GM12801 (cell line): ENCODE data around the gene A4GALT.

Experiments used
- TF ChIP-seq, protein P1 (sequence below): IDR thresholded peaks from one replicate; pipeline ENCODE4 v1.5.1; 2011; ENCODE audit warnings: control low read depth; ENCODE audit not compliant: insufficient read length; ENCODE audit errors: extremely low read depth

A4GALT gene

DNA sequence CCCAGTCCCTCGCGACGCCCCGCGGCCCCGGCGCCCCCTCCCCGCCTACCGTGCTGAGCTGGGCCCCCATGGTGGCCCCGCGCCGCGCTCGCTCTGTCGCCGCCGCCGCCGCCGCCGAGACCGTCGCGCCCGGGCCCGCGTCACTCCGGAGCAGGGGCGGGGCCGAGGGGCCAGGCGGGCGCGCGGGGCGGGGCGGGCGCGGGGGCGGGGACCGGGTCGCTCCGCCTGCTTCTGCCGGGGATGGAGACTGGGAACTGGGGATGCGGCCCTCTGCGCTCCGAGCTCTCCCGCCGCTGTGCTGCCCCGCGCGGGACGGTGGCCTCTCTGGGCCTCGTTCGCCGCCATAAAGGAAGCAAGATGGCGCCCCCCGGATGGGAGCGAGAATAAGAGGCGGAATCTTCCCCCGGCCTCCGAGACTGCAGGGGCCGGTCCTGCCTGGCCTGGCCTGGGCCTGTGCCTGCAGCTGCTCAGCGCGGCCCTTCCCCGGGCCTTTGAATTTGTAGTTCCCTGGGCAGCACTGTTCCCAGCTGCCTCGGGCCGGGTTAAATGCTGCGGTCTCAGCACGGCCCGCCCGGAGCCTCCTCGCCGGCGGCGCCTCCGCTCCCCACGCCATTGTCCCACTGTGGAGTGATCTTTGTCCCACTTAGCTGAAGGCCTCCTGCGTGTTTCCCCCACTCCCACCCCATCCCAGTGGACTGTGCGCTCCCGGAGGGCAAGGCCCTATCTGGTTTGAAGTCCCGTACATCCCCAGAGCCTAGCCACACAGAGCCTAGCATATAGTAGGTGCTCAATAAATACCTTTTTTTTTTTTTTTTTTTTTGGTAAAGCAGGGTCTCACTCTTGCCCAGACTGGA, 71.2 kb downstream of the A4GALT start, which contains the start of gene CYB5R3:
Gene CYB5R3, minus strand, starts transcription at position 147 of the 854 bp plus-strand sequence. Its CDS starts 77 bp downstream, at position 70.
- TF ChIP-seq, protein P1, sequence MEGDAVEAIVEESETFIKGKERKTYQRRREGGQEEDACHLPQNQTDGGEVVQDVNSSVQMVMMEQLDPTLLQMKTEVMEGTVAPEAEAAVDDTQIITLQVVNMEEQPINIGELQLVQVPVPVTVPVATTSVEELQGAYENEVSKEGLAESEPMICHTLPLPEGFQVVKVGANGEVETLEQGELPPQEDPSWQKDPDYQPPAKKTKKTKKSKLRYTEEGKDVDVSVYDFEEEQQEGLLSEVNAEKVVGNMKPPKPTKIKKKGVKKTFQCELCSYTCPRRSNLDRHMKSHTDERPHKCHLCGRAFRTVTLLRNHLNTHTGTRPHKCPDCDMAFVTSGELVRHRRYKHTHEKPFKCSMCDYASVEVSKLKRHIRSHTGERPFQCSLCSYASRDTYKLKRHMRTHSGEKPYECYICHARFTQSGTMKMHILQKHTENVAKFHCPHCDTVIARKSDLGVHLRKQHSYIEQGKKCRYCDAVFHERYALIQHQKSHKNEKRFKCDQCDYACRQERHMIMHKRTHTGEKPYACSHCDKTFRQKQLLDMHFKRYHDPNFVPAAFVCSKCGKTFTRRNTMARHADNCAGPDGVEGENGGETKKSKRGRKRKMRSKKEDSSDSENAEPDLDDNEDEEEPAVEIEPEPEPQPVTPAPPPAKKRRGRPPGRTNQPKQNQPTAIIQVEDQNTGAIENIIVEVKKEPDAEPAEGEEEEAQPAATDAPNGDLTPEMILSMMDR, result no peak

DNA sequence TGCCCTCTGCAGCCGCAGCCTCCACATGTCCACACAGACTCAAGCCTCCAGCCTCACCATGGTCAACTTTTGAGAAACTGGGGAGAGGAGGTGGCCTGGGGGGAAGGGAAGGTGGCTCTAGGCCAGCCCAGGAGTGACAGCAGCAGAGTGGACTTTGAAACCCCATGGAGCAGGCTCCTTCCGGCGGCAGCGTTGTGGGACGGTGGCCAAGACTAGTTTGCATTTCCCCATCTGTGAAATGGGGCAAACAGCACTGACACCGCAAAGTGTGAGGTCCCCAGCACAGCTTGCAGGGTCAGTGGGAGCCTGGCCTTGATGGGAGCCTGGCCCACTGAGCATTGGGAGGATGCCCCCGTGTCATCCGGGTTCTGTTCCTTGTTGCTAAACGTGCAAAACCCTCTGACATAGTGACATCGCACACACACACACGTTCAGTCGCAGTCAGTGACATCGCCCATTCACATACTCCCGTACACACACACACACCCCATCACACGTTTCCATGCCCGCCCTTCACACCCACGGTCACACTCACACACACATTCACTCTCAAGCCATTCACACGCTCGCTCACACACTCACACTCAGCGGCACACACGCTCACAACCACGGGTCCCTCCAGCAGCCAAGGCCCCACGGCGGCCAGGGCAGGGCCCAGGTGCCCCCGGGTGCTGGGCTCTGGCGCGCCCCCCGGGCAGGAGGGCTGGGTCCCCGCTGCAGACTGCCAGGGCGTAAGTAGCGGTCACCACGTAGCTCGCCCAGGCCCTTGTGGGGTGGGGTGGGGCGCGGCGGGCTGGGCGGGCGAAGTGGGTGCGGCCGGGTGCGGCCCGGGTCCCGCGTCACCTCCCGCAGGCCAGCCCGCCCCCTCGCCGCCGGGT, 72.1 kb downstream of the A4GALT start:
- TF ChIP-seq, protein P1, result no peak

DNA sequence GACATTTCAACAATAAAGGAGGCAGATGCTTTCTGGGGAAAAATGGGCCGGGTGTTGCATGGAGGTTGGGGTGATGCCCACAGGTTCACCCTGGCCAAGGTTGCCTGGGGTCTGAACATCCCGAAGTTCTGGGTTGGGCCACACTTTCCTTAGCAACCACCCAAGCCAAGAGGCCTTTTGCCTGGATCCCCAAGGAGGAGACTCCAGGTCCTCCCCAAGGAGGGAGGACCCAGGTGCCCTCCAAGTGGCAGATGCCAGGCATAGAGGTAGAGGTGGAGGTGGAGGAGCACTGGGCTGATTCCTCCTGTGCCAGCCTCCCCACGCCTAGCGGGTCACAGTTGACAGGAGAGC, 72.7 kb downstream of the A4GALT start:
- TF ChIP-seq, protein P1, result no peak

DNA sequence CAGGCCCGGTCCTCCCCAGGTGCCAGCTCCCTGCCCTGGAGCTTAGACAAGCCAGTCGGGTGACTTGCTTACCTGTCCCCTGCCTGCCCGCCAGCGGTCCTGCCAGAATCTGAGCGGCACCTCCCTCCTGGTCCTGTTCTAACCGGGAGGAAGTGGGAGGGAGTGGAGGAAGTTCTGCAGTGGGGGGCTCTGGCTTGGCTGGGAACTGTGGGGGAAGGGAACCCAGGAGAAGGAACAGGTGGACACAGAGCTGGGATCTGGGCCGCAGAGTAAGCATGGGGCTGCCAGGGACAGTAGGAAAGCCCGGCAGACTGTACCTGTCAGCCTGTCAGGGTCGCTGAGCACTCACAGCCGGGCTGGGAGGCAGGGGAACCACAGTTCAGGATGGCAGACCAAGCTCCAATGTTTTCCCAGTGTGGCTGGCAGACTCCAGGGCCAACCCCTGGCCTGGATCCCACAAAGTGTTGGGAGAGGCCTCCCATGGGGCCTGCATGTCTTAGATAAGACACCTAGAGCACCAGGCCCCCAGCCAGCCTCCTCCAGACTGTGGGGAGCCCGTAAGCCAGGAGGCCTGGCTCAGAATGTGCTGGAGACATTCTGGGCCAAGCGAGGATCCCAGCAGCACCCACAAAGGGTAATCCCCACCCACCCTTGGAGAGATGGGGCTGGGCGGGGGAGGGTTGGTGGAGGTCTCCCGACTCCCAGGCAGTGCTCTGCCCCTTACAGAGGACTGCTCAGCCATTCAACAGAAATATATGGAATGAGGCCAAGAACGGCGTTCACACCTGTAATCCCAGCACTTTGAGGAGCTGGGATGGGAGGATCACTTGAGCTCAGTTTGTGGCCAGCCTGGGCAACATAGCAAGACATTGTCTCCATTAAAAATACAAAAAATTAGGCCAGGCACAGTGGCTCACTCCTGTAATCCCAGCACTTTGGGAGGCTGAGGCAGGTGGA, 73.8 kb downstream of the A4GALT start:
- TF ChIP-seq, protein P1, result no peak

DNA sequence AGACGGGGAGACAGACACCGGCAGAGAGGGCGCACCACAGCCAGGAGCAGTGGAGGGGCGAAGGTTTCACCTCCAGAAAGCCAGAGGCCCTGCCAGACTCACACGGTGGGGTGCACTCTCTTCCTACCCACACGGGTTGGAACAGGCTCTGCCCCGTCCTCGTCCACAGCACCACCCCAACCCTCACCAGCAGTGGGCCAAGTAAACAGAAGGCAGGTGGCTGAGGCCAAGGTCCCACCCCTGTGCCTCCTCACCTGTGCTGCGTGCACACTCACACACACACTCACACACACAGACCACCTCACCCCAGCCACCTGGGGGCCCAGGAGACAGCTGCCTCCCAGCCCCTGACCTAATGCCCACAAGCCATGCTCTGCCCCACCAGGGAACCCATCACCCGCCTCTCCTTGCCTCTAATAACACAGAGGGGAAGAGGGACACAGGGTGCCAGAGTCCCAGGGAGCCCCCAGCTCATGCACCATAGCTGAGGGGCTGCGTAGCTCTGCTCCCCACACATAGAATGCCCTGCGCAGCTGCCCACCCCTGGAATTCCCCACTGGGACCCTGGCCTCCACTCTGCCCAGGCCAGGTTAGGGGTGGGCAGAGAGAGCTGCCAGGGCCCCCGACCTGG, 74.6 kb downstream of the A4GALT start:
- TF ChIP-seq, protein P1, result no peak

DNA sequence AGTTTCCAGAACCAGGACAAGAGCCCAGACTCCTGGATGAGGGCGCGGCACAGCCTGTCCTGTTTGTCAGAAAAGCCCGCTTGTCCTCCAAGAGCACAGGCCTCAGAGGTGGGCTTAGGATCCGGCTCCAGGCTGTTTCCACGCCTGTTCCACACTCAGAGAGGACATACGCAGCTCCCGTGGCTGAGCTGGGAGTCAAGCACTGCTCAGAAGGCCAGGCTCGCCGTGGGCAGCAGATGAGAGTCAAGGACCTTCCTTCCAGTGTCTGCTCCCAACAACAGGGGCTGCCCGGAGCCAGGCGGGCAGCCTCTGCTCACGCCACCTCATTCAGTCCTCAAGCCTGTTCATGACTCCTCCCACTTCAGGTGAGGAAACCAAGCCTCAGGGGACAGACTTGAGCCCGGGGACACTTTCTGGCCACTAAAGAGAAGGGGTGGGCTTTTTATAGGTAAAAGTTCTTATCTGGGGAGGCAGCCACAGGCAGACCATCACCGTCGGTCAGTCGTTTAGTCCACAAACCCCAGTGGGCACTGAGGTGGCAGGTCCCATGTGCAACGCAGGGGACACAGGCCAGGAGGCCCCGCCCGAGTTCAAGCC, 75.2 kb downstream of the A4GALT start:
- TF ChIP-seq, protein P1, result no peak
